HS-27A (cell line): ENCODE measurements around the gene ANGEL2.
A peak's percentile ranks its signal among the peaks of the same experiment; 100 is the strongest.
"Not testable (repeated sequence)": the region's sequence is repeated elsewhere in the genome, so short reads cannot be mapped to it uniquely, and the experiment has no call there.

Source experiments
- DNase-seq: peaks from one replicate; pipeline ENCODE4 v3.0.0-alpha.2; 2012; ENCODE audit warnings: low read depth, missing footprints

ANGEL2 gene

DNA sequence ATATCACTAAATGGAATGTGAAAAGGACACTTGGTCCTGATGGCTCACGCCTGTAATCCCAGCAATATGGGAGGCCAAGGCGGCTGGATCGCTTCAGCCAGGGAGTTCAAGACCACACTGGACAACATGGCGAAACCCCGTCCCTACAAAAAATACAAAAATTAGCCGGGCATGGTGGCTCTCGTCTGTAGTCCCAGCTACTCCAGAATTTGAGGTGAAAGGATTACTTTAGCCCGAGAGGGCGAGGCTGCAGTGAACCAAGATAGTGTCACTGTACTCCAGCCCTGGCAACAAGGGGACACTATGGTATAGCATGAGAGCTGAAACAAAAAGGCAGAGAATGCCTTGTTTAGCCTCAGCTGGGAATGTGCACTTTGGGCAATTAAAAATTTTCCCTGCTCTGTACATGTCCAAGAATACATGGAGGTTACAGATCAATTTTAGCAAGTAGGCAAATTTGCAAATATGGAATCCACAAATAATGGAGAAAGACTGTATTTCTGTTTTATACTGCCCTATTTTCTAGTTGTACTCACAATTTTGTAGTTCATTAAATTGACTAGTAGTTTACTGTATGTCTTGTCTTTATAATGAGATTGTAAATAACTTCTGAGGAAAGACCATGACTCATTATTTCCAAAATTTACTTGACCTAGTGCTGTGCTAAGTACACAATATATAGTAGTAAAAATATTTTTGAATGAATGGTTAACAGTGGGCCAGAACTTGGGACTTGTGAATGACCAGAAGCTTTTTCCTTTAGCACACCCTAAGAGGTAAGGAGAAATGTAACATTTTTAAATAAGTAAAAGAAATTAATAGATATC is 2.0 kb upstream of the ANGEL2 start:
- no peak for DNase-seq

DNA sequence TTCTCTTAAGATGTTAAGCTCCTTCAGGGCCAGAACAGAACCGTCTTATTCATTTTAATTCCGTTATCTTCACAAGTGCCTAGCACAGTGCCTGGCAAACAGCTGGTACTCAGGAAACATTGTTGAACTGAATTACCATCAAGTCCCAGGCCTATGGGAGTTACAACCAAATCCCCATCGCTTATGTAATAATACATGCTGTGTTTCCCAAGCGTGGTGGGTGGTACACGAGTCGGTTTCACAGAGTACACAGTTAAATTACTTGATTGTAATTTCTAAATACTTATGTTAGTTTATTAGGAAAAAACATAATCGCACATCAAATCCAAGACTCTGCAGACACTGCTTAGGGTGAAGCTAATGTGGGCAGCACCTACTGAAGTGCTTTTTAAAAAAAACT is 1.0 kb downstream of the ANGEL2 start:
- peak; percentile 7 for DNase-seq

DNA sequence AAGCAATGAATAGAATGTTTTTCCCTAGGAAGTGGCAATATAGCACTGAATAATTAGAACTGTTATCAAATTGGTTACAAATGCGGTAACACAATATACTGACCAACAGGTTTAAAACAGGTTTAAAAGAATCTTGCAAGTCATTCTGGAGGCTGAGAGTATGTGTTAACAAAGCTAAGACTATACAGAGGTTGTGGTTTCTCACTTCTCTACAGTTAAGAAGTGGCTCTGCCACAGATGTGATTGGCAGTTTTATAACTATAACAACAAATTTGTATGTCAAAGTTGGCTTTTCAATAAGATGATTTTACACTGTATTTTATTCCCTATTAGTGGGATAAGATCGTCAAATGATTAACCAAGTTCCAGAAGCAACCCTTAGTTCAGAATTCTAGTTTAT is 7.1 kb downstream of the ANGEL2 start:
- no peak for DNase-seq

GRCh38 chr1:213003256-213003655 is 12.4 kb downstream of the ANGEL2 start:
- DNase-seq = no peak

DNA sequence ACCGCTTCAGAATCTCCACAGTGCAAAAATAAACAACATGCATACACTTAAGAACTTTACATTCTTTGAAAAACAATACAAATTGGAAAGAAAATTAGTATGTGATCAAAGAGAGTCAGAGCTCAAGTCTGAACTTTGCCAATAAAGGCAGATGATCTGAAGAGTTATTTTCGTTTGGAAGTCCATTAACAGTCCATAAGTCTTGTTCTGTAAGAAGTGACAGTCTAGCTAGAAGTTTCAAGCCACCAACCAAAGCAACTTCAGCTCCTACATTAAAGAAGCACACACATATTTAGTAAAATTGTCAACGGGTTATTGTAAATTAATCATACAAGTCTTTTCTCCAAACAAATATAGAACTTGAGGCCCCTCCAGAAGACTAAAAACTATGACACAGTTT is 20.7 kb downstream of the ANGEL2 start:
- no peak for DNase-seq

GRCh38 chr1:212993960-212994359 is 21.7 kb downstream of the ANGEL2 start:
- DNase-seq = not testable (repeated sequence)

- DNase-seq = no peak
Measured at GRCh38 chr1:212990276-212990675, 25.4 kb downstream of the ANGEL2 start.

DNA sequence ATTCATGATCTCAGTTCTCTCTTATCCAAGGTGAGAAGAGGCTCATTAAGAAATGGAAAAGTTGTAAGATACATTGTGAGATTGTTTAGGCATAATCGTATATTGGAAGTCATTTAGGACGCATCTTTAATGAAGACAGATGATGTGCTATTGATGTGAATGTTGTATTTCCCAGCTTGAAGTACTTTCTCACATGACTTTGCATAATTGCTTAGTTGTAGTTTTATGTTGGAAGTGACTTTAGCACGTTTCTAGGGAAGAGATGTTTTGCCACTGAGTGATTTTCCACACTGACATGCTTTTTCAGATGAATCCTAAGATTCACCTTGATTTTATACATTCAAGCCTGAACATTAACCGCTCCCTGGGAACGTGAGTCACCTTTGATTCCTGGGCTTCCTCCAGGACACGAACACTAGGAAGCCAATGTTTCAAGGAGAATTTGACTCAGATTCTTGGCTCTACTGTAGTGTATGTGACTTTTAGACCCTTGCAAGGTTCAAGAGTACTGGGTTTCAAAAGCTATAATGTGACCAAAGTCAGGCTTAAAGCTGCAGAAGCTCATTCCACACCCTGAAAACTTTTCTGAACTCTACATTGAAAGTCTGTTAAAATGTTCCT is 27.9 kb downstream of the ANGEL2 start:
- no peak for DNase-seq

GRCh38 chr1:212986551-212986950 is 29.1 kb downstream of the ANGEL2 start:
- no peak for DNase-seq

DNA sequence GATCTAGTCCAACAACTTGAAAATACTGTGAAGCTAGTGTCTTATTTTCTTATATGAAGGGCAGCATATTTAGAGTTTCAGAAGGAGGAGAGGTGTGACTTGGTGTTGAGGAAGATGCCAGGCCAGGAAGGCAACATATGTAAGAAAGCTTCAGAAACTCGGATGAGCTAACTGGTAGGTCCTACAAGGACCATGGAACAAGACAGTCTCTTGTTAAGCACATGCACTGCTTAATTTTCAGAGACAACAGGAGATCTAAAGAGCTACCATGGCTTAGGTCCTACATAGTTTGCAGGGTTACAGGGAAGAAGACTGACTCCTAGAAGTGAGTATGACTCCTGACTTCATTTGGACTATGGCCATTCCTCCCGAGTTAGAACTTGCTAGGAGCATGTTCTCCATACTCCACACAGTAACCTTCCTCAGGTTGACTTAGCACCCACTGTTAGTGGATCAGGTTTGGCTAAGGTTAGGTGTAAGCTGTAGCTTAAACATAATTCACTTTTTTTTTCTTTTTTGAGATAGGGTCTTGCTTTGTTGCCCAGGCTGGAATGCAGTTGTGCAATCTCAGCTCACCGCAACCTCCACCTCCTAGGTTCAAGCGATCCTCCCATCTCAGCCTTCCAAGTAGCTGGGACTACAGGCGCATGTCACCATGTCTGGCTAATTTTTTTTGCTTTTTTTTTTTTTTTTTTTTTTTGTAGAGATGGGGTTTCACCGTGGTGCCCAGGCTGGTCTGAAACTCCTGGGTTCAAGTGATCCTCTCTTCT is 31.0 kb downstream of the ANGEL2 start:
- no peak for DNase-seq

DNA sequence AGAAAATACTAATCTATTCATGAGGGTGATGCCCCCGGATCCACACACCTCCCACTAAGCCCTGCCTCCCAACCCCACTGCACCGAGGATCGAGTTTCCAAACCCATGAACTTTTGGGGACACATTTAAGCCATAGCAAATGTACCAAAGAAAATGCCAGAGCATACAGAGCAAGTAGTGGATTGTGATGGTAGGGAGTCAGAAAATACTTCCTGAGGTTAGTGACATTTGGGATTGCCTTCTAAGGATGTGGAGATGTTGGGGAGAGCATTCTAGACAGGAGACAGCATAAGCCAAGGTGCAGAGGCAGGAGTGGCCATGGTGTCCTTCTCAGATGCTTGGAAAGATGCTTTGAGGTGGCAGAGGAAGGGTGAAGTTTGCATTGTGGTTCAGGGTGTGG is 32.2 kb downstream of the ANGEL2 start:
- no peak for DNase-seq

DNA sequence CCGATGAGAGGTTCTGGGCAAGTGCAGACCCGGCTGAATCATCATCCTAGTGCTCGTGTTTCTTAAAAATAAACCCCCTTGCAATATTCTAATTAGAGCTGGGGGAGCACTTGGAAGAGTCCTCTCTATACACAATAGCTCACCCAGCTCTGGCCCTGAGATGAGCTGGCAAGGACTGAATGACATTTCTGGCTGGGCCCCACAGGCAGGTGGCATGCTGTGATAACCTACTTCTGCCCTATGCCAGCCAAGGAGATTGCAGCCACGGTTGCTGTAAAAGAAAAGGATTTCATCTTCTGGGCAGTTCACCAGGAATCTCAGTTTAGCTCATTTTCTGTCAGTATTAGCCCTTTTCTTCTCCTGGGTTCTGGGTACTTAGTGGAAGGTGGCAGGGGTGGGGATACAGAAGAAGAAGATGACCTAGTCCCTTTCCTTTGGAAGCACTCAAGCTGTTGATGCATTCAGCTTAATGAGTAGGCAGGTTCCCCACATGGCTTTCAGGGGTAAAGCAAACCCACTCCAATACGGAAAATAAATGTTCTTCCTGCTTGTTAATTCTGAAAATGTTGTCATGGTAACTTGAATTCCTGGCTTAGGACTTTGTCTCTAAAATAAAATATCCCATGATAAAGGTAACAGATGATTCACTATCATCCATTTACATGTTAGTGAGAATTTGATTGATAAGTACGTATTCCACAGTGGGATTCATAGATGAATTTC is 33.1 kb downstream of the ANGEL2 start:
- no peak for DNase-seq

DNA sequence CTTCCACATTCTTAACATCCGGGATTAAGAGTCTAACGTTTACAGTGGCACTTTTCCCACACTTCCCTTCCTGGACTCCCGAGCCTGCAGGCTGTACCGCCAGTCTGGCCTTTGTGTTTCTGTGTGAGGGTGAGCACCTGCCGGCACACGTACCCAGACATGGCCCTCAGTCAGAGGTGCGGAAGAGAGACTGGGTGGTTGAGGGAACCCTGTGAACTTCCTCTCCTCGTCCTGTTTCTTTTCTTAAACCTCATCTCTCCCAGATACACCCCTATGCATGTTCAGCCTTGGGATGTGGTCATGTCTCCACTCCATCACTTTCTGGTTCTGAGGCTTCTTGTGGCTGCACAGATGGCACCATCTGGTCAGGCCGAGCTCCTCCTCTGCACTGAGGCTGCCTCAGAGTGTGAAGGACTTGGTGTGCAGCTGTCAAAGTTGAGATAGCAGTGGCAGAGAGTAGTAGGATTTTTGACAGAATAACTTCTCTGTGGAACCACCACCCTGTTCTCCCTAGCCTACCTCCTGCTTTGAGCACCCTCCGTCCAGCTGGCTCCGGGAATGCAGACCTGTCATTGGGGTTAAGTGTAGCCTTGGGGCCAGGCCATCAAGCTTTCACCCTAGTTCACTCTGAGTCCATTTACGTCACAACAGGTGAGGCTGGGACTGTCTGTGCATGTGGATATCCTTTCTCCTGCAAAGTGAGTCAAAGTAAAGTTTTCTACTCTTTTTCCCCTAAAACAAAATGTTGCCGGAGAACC is 33.9 kb downstream of the ANGEL2 start:
- no peak for DNase-seq

DNA sequence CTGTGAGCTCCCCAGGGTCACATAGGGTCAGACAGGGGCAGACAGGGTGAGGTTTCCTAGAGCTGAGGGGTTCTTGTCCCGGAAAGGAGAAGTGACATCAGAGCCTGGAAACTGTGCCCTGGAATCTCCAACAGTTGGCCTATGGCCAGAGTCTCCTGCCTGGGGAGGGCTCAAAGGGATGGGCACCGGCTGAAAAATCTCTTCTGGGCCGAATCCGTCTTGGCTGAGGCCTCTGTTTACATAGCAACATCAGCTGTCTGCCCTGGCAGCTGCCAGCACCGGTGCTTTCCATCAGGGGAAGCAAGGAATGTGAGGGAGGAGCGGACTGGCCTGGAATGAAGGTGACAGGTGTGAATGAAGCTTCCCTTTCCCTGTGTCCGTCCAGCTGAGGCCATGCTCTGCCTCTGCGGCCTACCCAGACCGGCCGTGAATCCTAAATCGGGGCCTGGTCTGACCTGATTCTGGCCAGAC is 34.6 kb downstream of the ANGEL2 start:
- DNase-seq = no peak

DNA sequence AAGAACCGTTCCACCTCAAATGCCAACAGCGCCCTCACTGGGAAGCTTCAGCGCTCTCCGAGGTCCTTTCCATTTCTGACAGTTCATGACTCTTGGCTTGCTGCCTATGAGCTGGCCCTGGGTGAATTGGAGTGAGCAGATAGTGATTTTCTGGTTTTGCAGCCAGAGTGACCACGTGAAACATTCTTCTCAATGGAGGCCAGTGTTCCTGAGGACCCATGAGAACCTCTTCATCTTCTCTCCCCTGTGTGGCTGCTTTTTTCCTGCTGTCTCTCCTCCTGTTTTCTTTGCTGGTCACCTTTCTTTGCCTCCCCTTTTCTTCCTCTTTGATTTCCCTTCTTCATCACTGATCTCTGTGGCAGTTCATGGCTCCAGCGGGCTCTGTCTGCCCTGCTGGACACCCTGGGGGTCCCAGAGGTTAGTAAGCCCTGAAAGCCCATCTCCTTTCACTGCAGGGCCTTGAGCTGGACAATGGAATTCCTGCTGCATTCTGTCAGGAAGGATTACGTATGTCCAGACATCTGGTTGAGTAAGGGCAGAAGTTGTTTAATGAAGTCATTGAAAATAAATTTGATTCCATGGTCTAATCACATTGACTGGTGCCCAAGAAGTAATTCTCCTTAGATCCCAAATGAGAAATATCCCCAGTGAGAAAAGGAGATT is 35.4 kb downstream of the ANGEL2 start:
- DNase-seq = no peak

DNA sequence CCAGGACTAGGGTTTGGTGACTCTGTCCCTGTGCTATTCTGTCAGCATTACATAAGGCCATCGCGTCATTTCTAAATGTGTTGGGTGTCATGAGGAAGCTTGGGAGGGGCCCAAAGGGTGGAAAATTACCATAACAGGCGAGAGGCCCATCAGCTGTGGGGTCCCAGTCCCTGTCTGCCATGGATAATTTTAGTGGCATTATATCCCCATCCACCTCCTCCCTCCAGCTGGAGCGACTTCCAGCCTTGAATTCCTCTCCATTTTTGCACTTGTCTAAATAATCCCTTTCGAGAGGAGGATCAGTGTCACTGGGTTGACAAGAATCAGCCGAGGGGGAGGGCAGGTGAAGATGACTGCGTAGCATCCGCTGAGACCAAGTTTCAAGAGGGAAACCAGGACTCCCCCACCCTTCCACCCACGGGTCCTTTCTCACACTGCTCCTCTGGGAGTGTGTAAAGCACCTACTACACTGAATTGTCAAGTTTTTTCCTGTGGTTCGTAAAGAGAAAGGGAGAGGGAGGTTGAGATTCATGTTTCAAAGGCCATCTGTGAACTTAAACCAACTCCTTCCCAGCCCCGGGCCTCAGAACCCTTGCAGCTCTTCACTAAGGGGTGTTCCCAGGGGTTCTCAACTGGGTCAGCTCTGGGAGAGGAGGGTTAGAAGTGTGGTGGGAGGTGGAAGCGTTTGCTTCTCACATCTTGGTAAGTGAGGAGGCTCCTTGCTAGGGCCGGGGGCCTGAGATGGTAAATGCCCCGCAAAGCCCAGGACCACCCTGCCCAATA is 36.1 kb downstream of the ANGEL2 start:
- no peak for DNase-seq

- DNase-seq = no peak
Measured at GRCh38 chr1:212977781-212978645, 37.7 kb downstream of the ANGEL2 start.

DNA sequence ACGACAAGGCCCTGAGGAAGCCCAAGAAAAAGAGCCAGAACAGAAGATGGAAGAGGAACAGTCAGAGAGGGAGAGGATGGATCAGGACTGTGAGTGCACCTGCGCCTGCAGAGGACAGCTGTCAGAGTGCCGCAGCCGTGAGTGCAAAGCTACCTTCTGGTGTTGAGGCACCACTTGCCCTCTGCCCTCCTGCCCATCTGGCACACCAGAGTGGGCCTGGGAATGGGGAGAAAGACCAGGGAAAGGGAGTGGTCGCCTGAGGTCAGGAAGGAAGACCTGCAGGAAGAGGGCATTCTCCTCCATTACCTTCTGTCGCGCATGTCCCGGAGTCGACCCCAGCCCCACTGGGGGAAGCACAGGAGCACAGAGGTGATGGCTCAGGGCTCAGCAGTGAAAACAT is 39.1 kb downstream of the ANGEL2 start:
- no peak for DNase-seq
